Measurements from ENCODE around the gene EVX1.

The EVX1 gene

GRCh38 chr7:27242555-27243339 is at the start of gene EVX1:
Gene EVX1, plus strand, starts transcription at chr7:27242802. Its CDS starts 229 bp downstream, at chr7:27243031.
- peak; percentile 44 for DNase-seq

GRCh38 chr7:27193335-27194001 is 49.1 kb upstream of the EVX1 start:
- no peak for DNase-seq

- DNase-seq: no peak
Observed at GRCh38 chr7:27194002-27194352, 48.6 kb upstream of the EVX1 start.

GRCh38 chr7:27194686-27195379 is 47.8 kb upstream of the EVX1 start:
- no peak for DNase-seq

GRCh38 chr7:27196287-27196767 is 46.3 kb upstream of the EVX1 start:
- no peak for DNase-seq

- DNase-seq: no peak
Observed at GRCh38 chr7:27197137-27198042, 45.2 kb upstream of the EVX1 start.

GRCh38 chr7:27198138-27198841 is 44.3 kb upstream of the EVX1 start:
- no peak for DNase-seq

GRCh38 chr7:27198871-27199801 is 43.5 kb upstream of the EVX1 start:
- DNase-seq: no peak

- DNase-seq: no peak
Observed at GRCh38 chr7:27199849-27200760, 42.5 kb upstream of the EVX1 start, which contains the start of gene HOXA13. Gene HOXA13, minus strand, starts transcription at chr7:27200091. Its CDS starts 14 bp downstream, at chr7:27200077.

- no peak for DNase-seq
Observed at GRCh38 chr7:27200761-27201579, 41.6 kb upstream of the EVX1 start.

GRCh38 chr7:27201580-27202017 is 41.0 kb upstream of the EVX1 start:
- DNase-seq: no peak

GRCh38 chr7:27202018-27202861 is 40.4 kb upstream of the EVX1 start:
- no peak for DNase-seq

- DNase-seq: no peak
Observed at GRCh38 chr7:27202862-27203134, 39.8 kb upstream of the EVX1 start.

- no peak for DNase-seq
Observed at GRCh38 chr7:27203365-27203953, 39.1 kb upstream of the EVX1 start.

- no peak for DNase-seq
Observed at GRCh38 chr7:27203964-27204594, 38.5 kb upstream of the EVX1 start.

GRCh38 chr7:27204851-27205322 is 37.7 kb upstream of the EVX1 start:
- DNase-seq: peak; percentile 32
